ENCODE results near the gene DHFR.

DHFR gene

DNA sequence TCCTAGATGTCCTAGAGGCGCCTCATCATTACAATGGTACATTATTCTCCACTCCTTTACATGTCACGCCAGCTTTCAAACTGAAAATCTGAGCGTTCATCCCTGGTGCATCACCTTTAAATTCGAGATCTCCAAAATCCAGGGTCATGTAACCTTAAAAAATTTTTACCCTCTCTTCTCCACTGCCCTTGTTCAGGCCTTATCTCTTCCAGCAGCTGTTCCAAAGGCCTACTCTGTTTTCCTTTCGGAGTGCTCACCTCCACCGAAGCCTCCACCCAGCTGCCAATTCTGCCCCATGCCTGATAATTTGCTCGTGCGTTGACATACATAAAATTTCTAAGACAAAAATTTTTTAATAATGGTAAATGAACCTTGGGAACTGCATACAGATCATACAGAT, 1.3 kb downstream of the DHFR start:
- no peak for DNase-seq

DNA sequence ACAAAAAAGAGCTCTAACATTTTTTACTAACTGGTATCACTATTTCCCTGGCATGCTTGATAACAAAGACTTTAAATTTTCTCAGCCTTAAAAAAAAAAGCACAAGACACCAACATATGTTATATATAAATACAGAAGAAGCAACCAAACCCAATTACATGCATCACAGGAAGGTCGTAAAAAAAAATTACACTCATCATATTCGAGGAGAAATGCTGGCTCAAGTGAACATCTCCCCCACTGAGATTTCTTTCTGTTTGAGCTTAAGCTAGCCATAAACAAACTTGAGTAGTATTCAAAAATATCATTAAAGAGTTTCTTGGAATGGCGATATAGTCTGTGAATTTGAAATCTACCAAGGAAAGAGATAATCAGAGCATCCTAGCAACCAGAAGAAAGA, 7.9 kb downstream of the DHFR start:
- no peak for DNase-seq

GRCh38 chr5:80644900-80645299, 9.9 kb downstream of the DHFR start:
- no peak for DNase-seq

DNA sequence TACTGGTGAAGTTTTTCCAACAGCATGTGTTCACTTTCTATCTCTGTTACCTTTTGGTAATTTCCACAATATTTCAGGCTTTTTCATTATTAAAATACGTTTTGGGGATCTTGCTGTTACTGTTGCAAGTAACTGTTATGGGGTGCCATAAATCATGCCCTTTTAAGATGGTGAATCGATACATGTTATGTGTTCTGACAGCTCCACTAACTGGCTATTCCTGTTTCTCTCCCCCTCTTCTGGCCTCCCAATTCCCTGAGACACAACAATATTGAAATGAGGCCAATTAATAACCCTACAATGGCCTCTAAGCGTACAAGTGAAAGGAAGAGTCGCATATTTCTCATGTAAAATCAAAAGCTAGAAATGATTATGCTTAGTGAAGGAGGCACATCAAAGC, 13.4 kb downstream of the DHFR start:
- DNase-seq = no peak

GRCh38 chr5:80634193-80634592, 20.6 kb downstream of the DHFR start:
- no peak for DNase-seq

DNA sequence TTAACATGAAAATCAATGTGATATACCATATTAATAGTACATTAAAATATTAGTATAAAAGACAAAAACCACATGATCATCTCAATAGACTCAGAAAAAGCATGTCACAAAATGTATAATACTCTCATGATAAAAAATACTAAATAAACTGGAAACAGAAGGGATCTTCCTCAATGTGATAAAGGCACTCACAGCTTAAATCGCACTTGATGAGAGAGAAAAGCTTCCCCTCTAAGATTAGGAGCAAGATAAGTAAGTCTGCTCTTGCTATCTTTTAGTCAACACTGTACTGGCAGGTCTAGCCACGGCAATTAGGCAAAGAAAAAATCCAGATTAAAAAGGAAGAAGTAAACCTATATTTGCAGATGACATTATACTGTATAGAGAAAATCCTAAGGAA, 22.1 kb downstream of the DHFR start:
- no peak for DNase-seq

GRCh38 chr5:80631278-80632259, 23.2 kb downstream of the DHFR start:
- no peak for DNase-seq

DNA sequence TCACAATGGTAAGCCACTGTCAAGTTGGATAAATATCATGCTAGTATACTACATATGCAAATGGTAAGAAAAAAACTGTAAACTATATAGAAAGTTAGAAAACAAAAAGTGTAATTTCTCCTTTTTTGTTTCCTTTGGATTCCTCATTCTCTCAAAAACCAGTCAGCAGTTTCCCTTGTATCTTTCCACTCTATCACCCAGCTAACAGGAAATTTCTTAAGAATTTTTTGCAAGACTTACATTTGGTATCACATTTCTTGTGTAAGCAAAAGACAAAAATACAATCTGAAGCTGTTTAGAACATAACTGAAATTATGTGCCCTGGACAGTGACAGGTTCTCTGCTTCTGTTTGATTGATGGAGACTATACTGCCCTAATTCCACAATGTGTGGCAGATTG, 25.5 kb downstream of the DHFR start:
- no peak for DNase-seq

DNA sequence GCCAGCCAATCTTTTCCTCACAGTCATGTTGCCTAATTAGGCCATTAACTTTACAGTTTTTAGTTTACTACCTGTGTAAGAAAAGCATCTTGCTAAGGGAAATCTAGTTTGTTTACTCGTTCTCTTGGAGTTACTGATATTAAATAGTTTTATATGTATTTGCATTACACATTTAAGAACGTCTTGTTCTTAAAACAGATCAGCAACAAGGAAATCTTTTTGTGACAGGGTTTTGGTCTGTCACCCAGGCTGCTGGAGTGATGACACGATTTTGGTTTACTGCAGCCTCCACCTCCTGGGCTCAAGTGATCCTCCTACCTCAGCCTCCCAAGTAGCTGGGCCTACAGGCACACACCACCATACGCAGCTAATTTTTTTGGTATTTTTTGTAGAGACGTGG, 29.6 kb downstream of the DHFR start:
- no peak for DNase-seq

DNA sequence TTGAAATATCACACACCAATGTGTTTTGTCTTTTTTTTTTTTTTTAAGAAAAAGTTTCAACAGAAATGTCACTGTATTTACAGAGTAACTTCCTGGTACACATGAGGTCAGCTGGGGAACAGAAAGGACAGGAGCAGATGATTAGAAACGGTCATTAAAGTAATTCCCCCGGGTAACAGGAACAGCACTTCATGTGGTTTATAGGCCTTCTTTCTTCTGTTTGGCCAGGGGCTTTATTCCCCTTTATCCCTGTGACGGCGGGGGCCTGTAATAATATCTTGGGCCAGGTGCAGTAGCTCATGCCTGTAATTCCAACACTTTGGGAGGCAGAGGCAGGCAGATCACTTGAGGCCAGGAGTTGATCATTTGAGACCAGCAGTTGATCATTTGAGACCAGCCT, 30.8 kb downstream of the DHFR start:
- DNase-seq = no peak

- DNase-seq = no peak
These were observed 32.0 kb downstream of the DHFR start for GRCh38 chr5:80622756-80623155.

DNA sequence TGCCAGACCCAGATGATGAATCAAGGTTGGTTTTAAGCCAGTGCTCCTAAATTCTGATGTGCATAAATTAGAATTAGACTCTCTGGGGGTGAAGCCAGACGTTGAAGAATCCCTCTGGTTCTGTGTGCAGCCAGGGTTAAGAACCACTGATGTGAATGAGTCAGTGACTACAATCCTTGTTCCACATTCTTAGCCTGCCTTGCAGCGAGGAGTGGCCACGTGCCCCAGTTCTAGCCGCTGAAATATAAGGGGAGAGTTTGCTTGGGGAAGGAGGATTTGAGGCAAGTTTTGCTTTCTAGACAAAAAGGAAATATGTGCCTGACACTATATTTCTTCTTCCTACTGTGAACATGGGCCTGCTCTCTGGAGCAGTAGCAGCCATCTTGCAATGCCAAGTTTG, 34.6 kb downstream of the DHFR start:
- DNase-seq = no peak

DNA sequence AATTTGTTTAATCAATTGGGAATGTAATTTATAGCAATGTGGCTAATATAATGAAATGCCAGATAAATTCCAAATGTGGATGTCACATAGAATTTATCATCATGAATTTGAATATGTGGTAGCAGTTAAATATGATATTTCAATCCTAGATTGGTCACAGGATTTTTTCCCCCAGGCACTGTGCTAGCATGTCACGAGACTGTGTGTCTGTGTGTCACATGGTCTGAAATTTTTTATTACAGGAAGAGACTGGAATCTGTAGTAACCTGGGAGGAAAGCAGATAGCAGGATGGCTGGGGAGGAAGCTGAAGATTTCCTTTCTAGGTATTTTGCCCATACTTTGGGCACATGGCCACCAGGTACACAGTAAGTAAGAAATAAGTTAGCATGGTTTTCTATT, 35.7 kb downstream of the DHFR start:
- DNase-seq = no peak

- no peak for DNase-seq
These were observed 36.3 kb downstream of the DHFR start for GRCh38 chr5:80618438-80618837.

GRCh38 chr5:80615266-80615914, 39.4 kb downstream of the DHFR start:
- no peak for DNase-seq

DNA sequence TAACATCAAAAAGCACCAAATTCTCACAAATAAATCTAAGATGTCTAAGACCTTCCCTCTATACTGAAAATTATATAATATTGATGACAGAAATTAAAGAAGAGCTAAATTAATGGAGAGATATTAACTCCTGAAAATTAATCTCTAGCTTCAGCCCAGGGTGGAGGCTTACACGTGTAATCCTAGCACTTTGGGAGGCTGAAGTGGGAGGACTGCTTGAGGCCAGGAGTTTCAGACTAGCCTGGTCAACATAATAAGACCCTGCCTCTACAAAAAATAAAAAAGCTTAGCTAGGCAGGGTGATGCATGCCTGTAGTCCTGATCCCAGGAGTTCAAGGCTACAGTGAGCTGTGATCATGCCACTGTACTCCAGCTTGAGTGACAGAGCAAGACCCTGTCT, 45.1 kb downstream of the DHFR start:
- no peak for DNase-seq

DNA sequence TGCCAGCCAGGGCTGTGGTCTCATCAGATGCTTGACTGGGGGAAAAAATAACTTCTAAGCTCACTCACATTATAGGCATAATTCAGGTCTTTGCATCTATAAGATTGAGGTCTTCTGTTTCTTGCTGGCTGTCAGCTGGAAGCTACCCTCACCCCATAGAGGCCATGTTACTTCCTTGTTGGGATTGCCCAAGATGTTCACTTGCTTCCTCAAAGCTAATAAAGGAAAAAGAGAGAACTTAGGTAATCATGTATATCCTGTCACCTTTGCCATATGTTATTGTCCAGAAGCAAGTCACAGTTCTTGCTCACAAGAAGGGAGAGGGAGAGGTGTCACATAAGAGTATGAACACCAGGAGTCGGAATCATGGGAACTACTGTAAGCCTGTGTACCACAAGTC, 46.1 kb downstream of the DHFR start:
- DNase-seq = no peak

GRCh38 chr5:80607832-80608231, 47.0 kb downstream of the DHFR start:
- DNase-seq = no peak

DNA sequence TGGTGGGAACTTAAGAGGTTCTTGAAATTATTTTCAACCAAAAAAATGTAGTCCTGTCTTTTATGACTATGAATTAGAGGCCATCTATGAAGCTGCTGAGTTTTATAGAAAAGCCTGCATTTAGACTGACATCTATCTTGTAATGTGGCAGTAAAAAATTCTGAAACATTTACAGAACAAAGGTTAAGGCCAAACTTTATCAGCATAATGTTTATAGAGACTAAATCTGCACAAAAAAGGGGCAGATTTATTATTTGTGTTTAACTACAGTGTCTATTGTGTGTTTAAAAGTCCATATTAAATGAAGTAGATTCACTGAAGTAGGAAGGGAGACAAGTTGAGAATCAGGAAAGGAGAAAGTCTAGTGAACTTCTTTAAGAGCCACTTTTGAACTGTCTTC, 47.4 kb downstream of the DHFR start:
- no peak for DNase-seq

DNA sequence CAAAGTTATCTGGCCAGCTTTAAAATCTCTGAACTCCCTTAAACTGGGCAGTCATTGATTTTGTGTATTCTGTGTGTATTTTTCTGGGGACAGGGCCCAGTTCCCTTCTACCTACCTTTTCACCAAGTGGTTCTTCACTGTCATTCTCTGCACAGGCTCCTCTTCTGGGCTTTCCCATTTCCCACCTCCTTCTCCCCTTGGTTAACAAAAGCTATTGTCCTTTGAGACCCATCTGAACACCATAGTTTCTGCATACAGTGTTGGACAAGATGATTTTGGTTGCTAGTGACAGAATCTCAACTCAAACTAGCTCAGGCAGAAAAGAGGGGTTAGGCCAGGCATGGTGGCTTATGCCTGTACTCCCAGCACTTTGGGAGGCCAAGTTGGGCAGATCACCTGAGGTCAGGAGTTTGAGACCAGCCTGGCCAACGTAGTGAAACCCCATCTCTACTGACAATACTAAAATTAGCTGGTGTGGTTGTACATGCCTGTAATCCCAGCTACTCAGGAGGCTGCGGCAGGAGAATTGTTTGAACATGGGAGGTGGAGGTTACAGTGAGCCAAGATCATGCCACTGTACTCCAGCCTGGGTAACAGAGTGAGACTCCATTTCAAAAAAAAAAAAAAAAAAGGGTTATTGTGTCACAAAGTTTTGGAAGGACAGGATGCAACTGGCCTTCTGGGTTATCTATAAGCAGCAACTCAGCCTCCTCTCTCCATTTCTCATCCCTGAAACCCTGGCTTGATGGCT, 53.7 kb downstream of the DHFR start:
- no peak for DNase-seq

GRCh38 chr5:80597500-80597899, 57.3 kb downstream of the DHFR start:
- DNase-seq = no peak

- no peak for DNase-seq
These were observed 60.0 kb downstream of the DHFR start for GRCh38 chr5:80594810-80595209.

DNA sequence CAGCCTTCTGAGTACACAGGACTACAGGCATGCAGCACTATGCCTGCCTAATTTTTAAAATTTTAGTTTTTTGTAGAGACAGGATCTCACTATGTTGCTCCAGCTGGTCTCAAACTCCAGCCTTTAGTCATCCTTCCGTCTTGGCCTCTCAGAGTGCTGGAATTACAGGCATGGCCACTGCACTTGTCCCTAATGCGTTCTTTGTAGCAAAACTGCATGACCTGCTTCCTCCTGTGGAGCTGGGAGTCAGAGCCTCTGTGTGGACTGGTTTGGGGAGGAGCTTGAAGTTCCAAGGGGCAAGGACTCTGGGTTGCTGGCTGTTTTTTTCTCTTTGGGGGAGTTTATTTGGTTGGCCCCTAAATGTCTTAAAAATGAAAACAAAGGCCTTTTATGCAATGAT, 62.0 kb downstream of the DHFR start:
- no peak for DNase-seq

- no peak for DNase-seq
These were observed 62.7 kb downstream of the DHFR start for GRCh38 chr5:80592105-80592504.
